GM21723 (cell line): ENCODE data around the gene CSNK2A2.

Experiments
- ATAC-seq: cut with Tn5 transposase; IDR thresholded peaks from one replicate; pipeline ENCODE4 v1.9.1; 2021; ENCODE audit warnings: mild to moderate bottlenecking, moderate library complexity; ENCODE audit not compliant: unreplicated experiment

Gene CSNK2A2

DNA sequence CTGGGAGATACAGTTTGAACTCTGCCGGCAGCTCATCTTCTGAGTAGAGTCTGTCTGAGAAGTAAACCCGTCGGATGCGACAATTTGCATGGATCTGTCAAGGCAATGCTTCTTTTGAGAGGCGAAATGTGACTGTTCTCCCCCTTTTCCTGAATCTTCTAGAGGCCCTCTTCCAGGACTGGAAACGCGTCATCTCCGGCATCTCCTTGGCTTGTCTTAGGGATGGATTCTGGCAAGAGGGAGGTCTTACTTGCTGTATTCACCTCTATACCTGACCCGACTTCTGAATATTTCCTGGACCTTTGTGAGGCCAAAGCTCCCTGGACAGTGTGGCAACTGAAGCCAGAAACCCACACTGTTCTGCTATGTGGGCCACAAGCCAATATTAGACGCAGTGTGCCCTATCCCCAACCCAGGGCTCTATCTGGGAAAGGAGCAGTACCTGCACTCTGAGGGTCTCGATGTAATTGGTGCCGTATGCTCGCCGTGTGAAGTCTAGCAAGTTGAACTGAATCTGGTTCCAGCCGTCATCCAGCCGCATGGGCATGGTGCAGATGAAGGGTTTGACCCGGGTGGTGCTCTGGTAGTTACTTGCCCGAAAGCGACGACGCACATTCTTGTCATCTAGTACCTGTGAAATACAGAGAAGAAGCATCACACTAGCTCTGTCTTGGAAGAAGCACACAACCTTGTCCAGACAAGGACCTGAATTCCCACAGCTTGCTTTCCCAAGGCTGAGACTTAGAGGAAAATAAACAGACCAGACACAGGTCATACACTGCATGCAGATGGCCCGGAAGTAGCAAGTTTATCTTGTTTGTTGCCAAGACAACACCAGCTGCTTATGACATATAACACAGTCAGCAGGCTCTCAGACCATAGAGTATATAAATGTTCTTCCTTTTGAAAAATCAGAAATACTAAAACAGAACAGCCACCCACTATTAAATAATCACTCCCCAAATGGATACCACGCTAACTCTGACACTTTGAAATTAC is 82.8 kb downstream of the CSNK2A2 start:
- no peak for ATAC-seq

DNA sequence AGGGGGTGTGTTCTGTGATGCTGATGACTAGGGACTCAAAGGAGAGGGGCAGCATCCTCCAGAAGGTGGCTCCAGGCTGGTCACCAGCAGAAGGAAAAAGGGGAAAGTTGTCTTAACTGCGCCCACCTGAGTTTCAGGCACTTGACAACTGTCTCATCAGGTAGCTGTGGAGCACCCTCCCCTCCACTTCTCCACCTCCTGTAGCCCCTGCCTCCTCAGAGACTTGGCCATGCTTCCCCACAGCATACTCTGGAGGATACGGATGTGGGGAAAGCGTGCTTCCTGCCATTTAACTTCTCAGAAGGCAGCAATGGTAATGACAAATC is 86.6 kb downstream of the CSNK2A2 start:
- no peak for ATAC-seq

- ATAC-seq = no peak
These were observed 87.2 kb downstream of the CSNK2A2 start for GRCh38 chr16:58110571-58111301.

GRCh38 chr16:58109881-58110280 is 88.0 kb downstream of the CSNK2A2 start:
- no peak for ATAC-seq

DNA sequence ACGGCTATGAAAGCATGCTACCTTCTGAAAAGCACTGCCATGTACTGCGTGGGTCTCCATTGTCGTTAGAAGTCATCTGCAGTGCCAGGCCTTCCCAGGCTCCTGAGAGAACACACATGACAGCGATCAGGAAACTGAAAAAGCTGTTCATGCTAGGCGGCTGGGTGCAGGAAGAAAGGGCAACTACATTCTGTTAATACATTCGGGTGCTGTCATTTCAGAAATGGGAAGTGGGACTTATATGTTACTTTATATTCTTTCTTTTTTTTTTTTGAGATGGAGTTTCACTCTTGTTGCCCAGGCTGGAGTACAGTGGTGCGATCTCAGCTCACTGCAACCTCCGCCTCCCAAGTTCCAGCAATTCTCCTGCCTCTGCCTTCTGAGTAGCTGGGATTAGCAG is 88.6 kb downstream of the CSNK2A2 start:
- no peak for ATAC-seq
